CD4-positive, CD25-positive, alpha-beta regulatory T cell (primary cell): ENCODE measurements around the gene PRPS2. TPM values are rescaled to one million over a fixed set of nuclear protein-coding genes. Genes with fewer than 3 reads are reported as not detected.

Experiments used
- ATAC-seq, 2 donors: fragments of 150-1000 bp; cut with Tn5 transposase; one replicate each; pipeline ENCODE4 v1.10.0; 2021; ENCODE audit warnings: low read depth in 2 of 2, moderate number of reproducible peaks in 2 of 2, moderate library complexity in 1 of 2
- DNase-seq, 3 donors: peaks; one replicate each; pipeline versions ENCODE4 v3.0.0 to v3.0.0-alpha.2; 2012 to 2022; ENCODE audit warnings: mixed read lengths in 1 of 3
- H3K27ac ChIP-seq: one replicate; pipeline ENCODE4 v1.7.0; 2013; ENCODE audit warnings: mild to moderate bottlenecking, low read length; ENCODE audit not compliant: insufficient read depth, poor library complexity, severe bottlenecking
- H3K27me3 ChIP-seq: one replicate; pipeline ENCODE4 v1.7.0; 2013; ENCODE audit warnings: low read length; ENCODE audit not compliant: control insufficient read depth, insufficient read depth
- H3K36me3 ChIP-seq: one replicate; pipeline ENCODE4 v1.7.0; 2013; ENCODE audit warnings: mild to moderate bottlenecking, low read length, moderate library complexity; ENCODE audit not compliant: control insufficient read depth, insufficient read depth
- H3K4me1 ChIP-seq: 2 replicates; pipeline ENCODE4 v1.7.0; 2013; ENCODE audit warnings: mild to moderate bottlenecking, low read length; ENCODE audit not compliant: insufficient read depth, control insufficient read depth, poor library complexity, severe bottlenecking
- H3K4me3 ChIP-seq: one replicate; pipeline ENCODE4 v1.7.0; 2013; ENCODE audit warnings: low read depth, mild to moderate bottlenecking, low read length, moderate library complexity
- H3K9me3 ChIP-seq, 2 experiments: 1 replicate in 1 of 2; 2 replicates in 1 of 2; pipeline ENCODE4 v1.7.0; 2013; ENCODE audit warnings: low read length in 2 of 2, mild to moderate bottlenecking in 1 of 2, moderate library complexity in 1 of 2; ENCODE audit not compliant: control insufficient read depth in 2 of 2
- H3K27ac Mint-ChIP-seq, 3 donors: one replicate each; pipeline ENCODE4 v1.8.0; 2020 to 2022; ENCODE audit warnings: mild to moderate bottlenecking in 3 of 3, mixed read lengths in 3 of 3, moderate library complexity in 2 of 3
- H3K27me3 Mint-ChIP-seq: one replicate; pipeline ENCODE4 v1.8.0; 2022; ENCODE audit warnings: mild to moderate bottlenecking, mixed read lengths
- H3K36me3 Mint-ChIP-seq: one replicate; pipeline ENCODE4 v1.8.0; 2020; ENCODE audit warnings: mixed read lengths
- H3K4me1 Mint-ChIP-seq, 4 donors: one replicate each; pipeline ENCODE4 v1.8.0; 2020 to 2022; ENCODE audit warnings: mixed read lengths in 4 of 4, mild to moderate bottlenecking in 1 of 4
- H3K4me3 Mint-ChIP-seq, 4 donors: one replicate each; pipeline ENCODE4 v1.8.0; 2020 to 2022; ENCODE audit warnings: mild to moderate bottlenecking in 4 of 4, mixed read lengths in 4 of 4, moderate library complexity in 3 of 4
- H3K9me3 Mint-ChIP-seq, 7 donors: one replicate each; pipeline ENCODE4 v1.8.0; 2020 to 2022; ENCODE audit warnings: mixed read lengths in 7 of 7, mild to moderate bottlenecking in 3 of 7, moderate library complexity in 2 of 7
- polyA plus RNA-seq, 4 donors: library from polyadenylated mRNA; unstranded; fragments of 300-500 nt; fragmentation: Illumina TruSeq; gene quantifications; one replicate each; pipeline ENCODE4 v1.2.3, GENCODE V29; 2021
- total RNA-seq: library from RNA; stranded (reverse); gene quantifications from one replicate; pipeline ENCODE4 v1.2.3, GENCODE V29; 2022

PRPS2 gene
- total and polyA plus RNA-seq, 5 donors from 2014 or later: 18.0 to 31.7 (median 29.2) TPM

DNA sequence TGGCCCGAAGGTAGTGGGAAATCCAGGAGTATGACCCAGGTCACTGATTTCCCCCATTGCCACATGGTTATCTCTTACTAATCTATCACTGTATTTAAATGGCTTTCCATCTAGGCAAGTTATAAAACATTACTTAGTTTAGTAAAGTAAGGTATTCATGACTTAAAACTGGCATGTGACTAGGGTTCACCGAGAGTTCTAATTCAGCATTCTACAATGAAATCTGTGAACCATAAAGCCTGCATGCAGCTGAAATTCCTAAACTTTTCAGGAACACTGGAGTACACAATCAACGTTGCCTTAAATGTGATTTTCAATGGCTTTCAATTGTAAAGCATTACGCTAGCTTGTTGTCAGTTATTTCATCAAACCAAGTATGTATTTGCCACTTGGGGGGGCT is 22.7 kb upstream of the PRPS2 start:
- no peaks in the 10 kb centered on the region for H3K9me3 ChIP-seq
- no peak overlapping the region for H3K27ac ChIP-seq
- Mint-ChIP-seq H3K36me3 (no peaks in the 10 kb centered on the region), H3K27ac (no peak overlapping the region), H3K4me3 (no peak overlapping the region), H3K9me3 (peaks cover 0 to 6% (median 0%) of the 10 kb centered on the region in 7 donors), H3K27me3 (peaks cover 19% of the 10 kb centered on the region), H3K4me1 (peaks cover 4 to 11% (median 5%) of the 10 kb centered on the region in 4 donors)
- no peaks in the 10 kb centered on the region for H3K4me1 ChIP-seq
- no peak for ATAC-seq
- no peaks in the 10 kb centered on the region for H3K36me3 ChIP-seq
- peaks cover 2% of the 10 kb centered on the region for H3K27me3 ChIP-seq
- DNase-seq: no peak
- no peak overlapping the region for H3K4me3 ChIP-seq

DNA sequence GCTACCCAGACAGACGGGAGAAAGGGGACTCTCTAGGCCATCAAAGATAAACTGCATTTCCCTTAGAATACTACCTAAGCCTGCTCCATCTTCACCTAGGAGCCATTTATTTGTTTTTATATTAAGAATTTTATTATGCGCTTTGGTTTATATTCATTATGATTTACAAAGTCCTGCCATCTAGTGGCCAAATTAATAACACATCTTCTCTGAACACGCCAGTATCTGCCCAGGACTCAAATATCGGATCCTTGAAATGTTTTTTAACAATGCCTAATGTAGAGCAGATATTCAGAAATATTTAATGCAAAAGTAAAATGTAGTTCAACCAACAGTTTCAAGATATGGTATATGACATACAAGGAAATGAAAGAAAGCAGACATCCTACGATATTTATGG is 20.8 kb upstream of the PRPS2 start:
- no peaks in the 10 kb centered on the region for H3K4me1 ChIP-seq
- Mint-ChIP-seq H3K27ac (no peak overlapping the region), H3K4me3 (no peak overlapping the region), H3K36me3 (no peaks in the 10 kb centered on the region), H3K27me3 (peaks cover 20% of the 10 kb centered on the region), H3K9me3 (no peaks in the 10 kb centered on the region), H3K4me1 (peaks cover 4 to 11% (median 5%) of the 10 kb centered on the region in 4 donors)
- ATAC-seq: no peak
- peak in 2 of 3 donors; percentile 22 to 51 for DNase-seq
- peaks cover 2% of the 10 kb centered on the region for H3K27me3 ChIP-seq
- H3K4me3 ChIP-seq: no peak overlapping the region
- H3K9me3 ChIP-seq: no peaks in the 10 kb centered on the region
- H3K36me3 ChIP-seq: no peaks in the 10 kb centered on the region
- no peak overlapping the region for H3K27ac ChIP-seq

- no peak overlapping the region for H3K27ac ChIP-seq
- ATAC-seq: peak; percentile 99 to 100
- no peaks in the 10 kb centered on the region for H3K9me3 Mint-ChIP-seq
- H3K4me1 Mint-ChIP-seq: peaks cover 4 to 11% (median 5%) of the 10 kb centered on the region in 4 donors
- H3K36me3 ChIP-seq: no peaks in the 10 kb centered on the region
- no peaks in the 10 kb centered on the region for H3K4me1 ChIP-seq
- DNase-seq: peak; percentile 36 to 85 (median 66)
- no peaks in the 10 kb centered on the region for H3K9me3 ChIP-seq
- H3K36me3 Mint-ChIP-seq: no peaks in the 10 kb centered on the region
- H3K27ac Mint-ChIP-seq: no peak overlapping the region
- H3K27me3 ChIP-seq: peaks cover 2% of the 10 kb centered on the region
- H3K4me3 Mint-ChIP-seq: peak overlapping the region in 1 of 4 donors; percentile 50
- no peak overlapping the region for H3K4me3 ChIP-seq
- peaks cover 25% of the 10 kb centered on the region for H3K27me3 Mint-ChIP-seq
Measured at GRCh38 chrX:12771445-12772069, 19.7 kb upstream of the PRPS2 start.

DNA sequence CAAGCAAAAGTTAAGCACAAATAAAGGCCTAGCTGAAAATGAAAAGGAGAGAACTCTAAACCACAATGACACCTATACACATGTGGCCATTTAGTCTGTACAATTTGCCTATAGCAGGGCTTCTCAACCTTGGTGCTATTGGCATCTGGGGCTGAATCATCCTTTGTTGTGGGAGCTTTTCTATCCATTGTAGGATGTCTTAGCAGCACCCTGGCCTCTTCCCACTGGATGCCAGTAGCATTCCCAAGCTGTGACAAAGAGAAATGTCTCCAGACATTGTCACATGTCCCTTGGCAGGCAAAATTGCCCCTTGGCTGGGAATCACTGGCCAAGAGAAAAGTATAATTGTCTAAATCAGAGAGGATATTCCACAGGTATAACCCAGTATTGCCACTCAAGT is 13.5 kb upstream of the PRPS2 start:
- no peaks in the 10 kb centered on the region for H3K27me3 ChIP-seq
- H3K4me3 ChIP-seq: no peak overlapping the region
- H3K9me3 Mint-ChIP-seq: no peaks in the 10 kb centered on the region
- no peak overlapping the region for H3K27ac Mint-ChIP-seq
- no peak overlapping the region for H3K4me3 Mint-ChIP-seq
- DNase-seq: no peak
- H3K36me3 Mint-ChIP-seq: no peaks in the 10 kb centered on the region
- no peak for ATAC-seq
- H3K4me1 ChIP-seq: no peaks in the 10 kb centered on the region
- no peak overlapping the region for H3K27ac ChIP-seq
- peaks cover 14% of the 10 kb centered on the region for H3K27me3 Mint-ChIP-seq
- no peaks in the 10 kb centered on the region for H3K36me3 ChIP-seq
- no peaks in the 10 kb centered on the region for H3K4me1 Mint-ChIP-seq
- no peaks in the 10 kb centered on the region for H3K9me3 ChIP-seq

DNA sequence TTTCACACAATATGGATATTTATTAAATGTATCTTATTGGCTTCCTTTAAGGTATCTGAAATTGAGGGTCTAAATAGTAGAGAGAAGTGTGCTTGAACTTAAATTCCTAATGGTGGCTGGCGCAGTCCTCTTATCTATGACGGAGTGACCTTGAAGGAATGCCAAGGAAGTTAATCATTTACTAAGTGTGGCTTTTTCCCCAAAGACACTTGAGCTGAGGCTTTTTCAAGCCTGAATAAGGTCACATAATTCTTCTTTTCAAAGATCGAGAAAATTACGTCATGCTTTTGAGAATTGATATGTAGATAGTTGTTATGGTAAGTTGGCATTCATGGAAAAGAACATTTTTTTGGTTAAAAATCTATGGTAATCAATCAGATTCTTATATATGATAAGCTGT is 11.7 kb upstream of the PRPS2 start:
- Histone ChIP-seq H3K4me1 (no peaks in the 10 kb centered on the region), H3K9me3 (no peaks in the 10 kb centered on the region), H3K36me3 (no peaks in the 10 kb centered on the region), H3K27me3 (no peaks in the 10 kb centered on the region), H3K4me3 (no peak overlapping the region), H3K27ac (no peak overlapping the region)
- no peaks in the 10 kb centered on the region for H3K4me1 Mint-ChIP-seq
- H3K27me3 Mint-ChIP-seq: peaks cover 14% of the 10 kb centered on the region
- DNase-seq (no peak), ATAC-seq (no peak)
- no peak overlapping the region for H3K27ac Mint-ChIP-seq
- no peaks in the 10 kb centered on the region for H3K9me3 Mint-ChIP-seq
- H3K4me3 Mint-ChIP-seq: no peak overlapping the region
- H3K36me3 Mint-ChIP-seq: no peaks in the 10 kb centered on the region

DNA sequence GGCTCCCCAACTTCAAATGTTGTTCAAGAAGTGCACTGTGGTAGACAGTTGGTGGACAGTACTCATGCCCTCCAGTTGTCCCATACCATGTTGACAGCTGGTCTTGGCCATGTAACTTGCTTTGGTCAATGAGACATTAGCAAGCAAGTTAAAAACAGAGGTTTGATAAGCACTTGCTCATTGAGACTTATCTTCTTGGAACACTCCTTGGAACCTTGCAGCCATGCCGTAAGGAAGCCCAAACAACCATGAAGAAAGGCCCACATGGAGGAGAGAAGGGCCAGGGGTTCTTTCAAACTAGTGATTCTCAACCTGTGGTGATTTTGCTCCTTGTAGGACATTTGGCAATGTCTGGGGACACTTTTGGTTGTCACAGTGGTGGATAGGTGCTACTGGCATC is 2.6 kb upstream of the PRPS2 start:
- no peak overlapping the region for H3K27ac Mint-ChIP-seq
- H3K9me3 ChIP-seq: no peaks in the 10 kb centered on the region
- H3K4me1 Mint-ChIP-seq: peaks cover 13 to 20% (median 14%) of the 10 kb centered on the region in 4 donors
- peaks cover 4% of the 10 kb centered on the region for H3K27me3 ChIP-seq
- no peak overlapping the region for H3K4me3 ChIP-seq
- peaks cover 0 to 1% (median 0%) of the 10 kb centered on the region in 7 donors for H3K9me3 Mint-ChIP-seq
- no peaks in the 10 kb centered on the region for H3K36me3 ChIP-seq
- ATAC-seq: no peak
- no peak overlapping the region for H3K4me3 Mint-ChIP-seq
- H3K36me3 Mint-ChIP-seq: no peaks in the 10 kb centered on the region
- peaks cover 14% of the 10 kb centered on the region for H3K4me1 ChIP-seq
- peaks cover 13% of the 10 kb centered on the region for H3K27me3 Mint-ChIP-seq
- H3K27ac ChIP-seq: no peak overlapping the region
- no peak for DNase-seq

GRCh38 chrX:12789976-12790375 is 1.2 kb upstream of the PRPS2 start:
- H3K4me3 ChIP-seq: no peak overlapping the region
- H3K36me3 ChIP-seq: no peaks in the 10 kb centered on the region
- no peaks in the 10 kb centered on the region for H3K9me3 ChIP-seq
- DNase-seq (no peak), ATAC-seq (no peak)
- H3K4me3 Mint-ChIP-seq: peak overlapping the region in 3 of 4 donors; percentile 86 to 93 (median 89)
- peaks cover 0 to 3% (median 0%) of the 10 kb centered on the region in 7 donors for H3K9me3 Mint-ChIP-seq
- peaks cover 8% of the 10 kb centered on the region for H3K27me3 Mint-ChIP-seq
- no peaks in the 10 kb centered on the region for H3K36me3 Mint-ChIP-seq
- no peak overlapping the region for H3K27ac ChIP-seq
- H3K4me1 ChIP-seq: peaks cover 14% of the 10 kb centered on the region
- H3K4me1 Mint-ChIP-seq: peaks cover 15 to 20% (median 18%) of the 10 kb centered on the region in 4 donors
- peak overlapping the region; percentile 16 to 48 (median 42) for H3K27ac Mint-ChIP-seq
- H3K27me3 ChIP-seq: peaks cover 4% of the 10 kb centered on the region

DNA sequence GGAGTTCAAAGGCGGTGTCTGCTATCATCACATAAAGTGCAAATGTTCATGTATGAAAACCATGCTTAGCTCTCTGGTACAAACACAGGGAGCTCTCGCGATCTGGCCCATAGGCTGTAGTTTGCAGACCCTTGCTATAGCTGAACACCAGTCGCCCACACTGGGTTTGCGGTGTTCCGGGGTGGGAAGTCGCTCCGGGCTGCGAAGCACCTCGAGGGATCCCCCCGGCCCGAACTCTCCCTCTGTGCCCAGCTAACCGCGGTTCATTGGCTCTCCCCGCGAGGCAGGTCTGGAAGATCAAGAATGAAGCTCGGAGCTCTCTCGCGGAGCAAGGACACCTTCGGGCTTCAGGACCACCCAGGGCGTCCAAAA is 341 bp upstream of the PRPS2 start:
- ATAC-seq: peak in 1 of 2 donors; percentile 10
- Mint-ChIP-seq H3K36me3 (no peaks in the 10 kb centered on the region), H3K9me3 (peaks cover 0 to 3% (median 0%) of the 10 kb centered on the region in 7 donors), H3K4me1 (peaks cover 16 to 24% (median 21%) of the 10 kb centered on the region in 4 donors), H3K4me3 (peak overlapping the region; percentile 86 to 93 (median 91)), H3K27me3 (peaks cover 5% of the 10 kb centered on the region), H3K27ac (peak overlapping the region; percentile 16 to 84 (median 82))
- no peak for DNase-seq
- Histone ChIP-seq H3K27me3 (peaks cover 4% of the 10 kb centered on the region), H3K9me3 (no peaks in the 10 kb centered on the region), H3K27ac (peak overlapping the region; percentile 51), H3K4me3 (peak overlapping the region; percentile 69), H3K36me3 (no peaks in the 10 kb centered on the region), H3K4me1 (peaks cover 14% of the 10 kb centered on the region)
